ENCODE results near the gene CENPE.

The CENPE gene

GRCh38 chr4:103118166-103118565 is 80.0 kb downstream of the CENPE start:
- no peak for DNase-seq

- no peak for DNase-seq
Observed at GRCh38 chr4:103111598-103111997, 86.5 kb downstream of the CENPE start.

GRCh38 chr4:103108542-103108941 is 89.6 kb downstream of the CENPE start:
- DNase-seq: no peak

GRCh38 chr4:103105558-103106356 is 92.4 kb downstream of the CENPE start:
- DNase-seq: no peak

- no peak for DNase-seq
Observed at GRCh38 chr4:103104886-103105285, 93.3 kb downstream of the CENPE start.

GRCh38 chr4:103100691-103101090 is 97.5 kb downstream of the CENPE start:
- no peak for DNase-seq

GRCh38 chr4:103099691-103100392 is 98.3 kb downstream of the CENPE start, which contains the start of gene BDH2:
TSS of gene BDH2 (minus strand) at chr4:103099834. CDS start at chr4:103096254, 3,580 bp downstream.
- DNase-seq: peak; percentile 70

- no peak for DNase-seq
Observed at GRCh38 chr4:103098756-103099440, 99.2 kb downstream of the CENPE start.

GRCh38 chr4:103098341-103098740 is 99.8 kb downstream of the CENPE start:
- DNase-seq: no peak

- no peak for DNase-seq
Observed at GRCh38 chr4:103097112-103097511, 101.0 kb downstream of the CENPE start.

- no peak for DNase-seq
Observed at GRCh38 chr4:103095080-103095479, 103.1 kb downstream of the CENPE start.

GRCh38 chr4:103092245-103092644 is 105.9 kb downstream of the CENPE start:
- no peak for DNase-seq

- peak; percentile 26 for DNase-seq
Observed at GRCh38 chr4:103091601-103092223, 106.4 kb downstream of the CENPE start.

- no peak for DNase-seq
Observed at GRCh38 chr4:103089481-103089880, 108.7 kb downstream of the CENPE start.

- no peak for DNase-seq
Observed at GRCh38 chr4:103086551-103086950, 111.6 kb downstream of the CENPE start.

GRCh38 chr4:103085555-103086196 is 112.5 kb downstream of the CENPE start:
- no peak for DNase-seq

- DNase-seq: no peak
Observed at GRCh38 chr4:103079621-103080020, 118.5 kb downstream of the CENPE start.

GRCh38 chr4:103076747-103077347 is 121.3 kb downstream of the CENPE start, which contains the start of gene SLC9B2:
TSS of gene SLC9B2 (minus strand) at chr4:103076761. CDS start at chr4:103067550, 9,211 bp downstream.
- no peak for DNase-seq

- DNase-seq: peak; percentile 68
Observed at GRCh38 chr4:103075894-103076746, 122.0 kb downstream of the CENPE start.

- no peak for DNase-seq
Observed at GRCh38 chr4:103075435-103075893, 122.7 kb downstream of the CENPE start.

All from KG1 (cell line).